HepG2 (cell line): ENCODE data around the gene FAM83G. TPM values are rescaled to one million over a fixed set of nuclear protein-coding genes. Genes with fewer than 3 reads are reported as not detected.

Experiments used
- BCL3 ChIP-seq: sonication (generic); formaldehyde crosslinking; IDR thresholded peaks from 2 replicates; pipeline ENCODE4 v1.5.1; 2020; ENCODE audit warnings: mild to moderate bottlenecking, missing genetic modification reagents, moderate library complexity
- CEBPG ChIP-seq: IDR thresholded peaks from 2 replicates; pipeline ENCODE4 v1.6.1; 2016
- ELF3 ChIP-seq: IDR thresholded peaks from 2 replicates; pipeline ENCODE4 v1.6.1; 2016; ENCODE audit warnings: missing genetic modification reagents, missing compliant biosample characterization
- GLI4 ChIP-seq: sonication (generic); formaldehyde crosslinking; IDR thresholded peaks from 2 replicates; pipeline ENCODE4 v1.5.1; 2020; ENCODE audit warnings: missing genetic modification reagents, mild to moderate bottlenecking, moderate library complexity, borderline replicate concordance
- KDM5A ChIP-seq: fragments of 200-600 bp; sonication (generic); IDR thresholded peaks from 2 replicates; pipeline ENCODE4 v1.7.0; 2018; ENCODE audit warnings: antibody characterized with exemption, mild to moderate bottlenecking, low read length, borderline replicate concordance
- KLF11 ChIP-seq: IDR thresholded peaks from 2 replicates; pipeline ENCODE4 v1.6.1; 2016; ENCODE audit warnings: missing compliant biosample characterization
- MATR3 ChIP-seq: sonication (generic); formaldehyde crosslinking; IDR thresholded peaks from 2 replicates; pipeline ENCODE4 v1.4.0; 2020; ENCODE audit warnings: missing genetic modification reagents
- MTA1 ChIP-seq: sonication (generic); formaldehyde crosslinking; IDR thresholded peaks from 2 replicates; pipeline ENCODE4 v1.4.0; 2020; ENCODE audit warnings: missing genetic modification reagents, mild to moderate bottlenecking, borderline replicate concordance
- RFX1 ChIP-seq: fragments of 450-650 bp; IDR thresholded peaks from 2 replicates; pipeline ENCODE4 v1.6.1; 2017
- SIX4 ChIP-seq: sonication (generic); formaldehyde crosslinking; IDR thresholded peaks from 2 replicates; pipeline ENCODE4 v1.4.0; 2020; ENCODE audit warnings: missing genetic modification reagents
- TBX2 ChIP-seq: sonication (generic); formaldehyde crosslinking; IDR thresholded peaks from 2 replicates; pipeline ENCODE4 v1.5.0; 2020; ENCODE audit warnings: missing genetic modification reagents, mild to moderate bottlenecking, borderline replicate concordance
- TBX3 ChIP-seq: fragments of 450-650 bp; IDR thresholded peaks from 2 replicates; pipeline ENCODE4 v1.6.1; 2017; ENCODE audit warnings: antibody characterized with exemption, mild to moderate bottlenecking, inconsistent platforms, borderline replicate concordance
- TEAD2 ChIP-seq: sonication (generic); formaldehyde crosslinking; IDR thresholded peaks from 2 replicates; pipeline ENCODE4 v1.9.0; 2021; ENCODE audit warnings: missing genetic modification reagents
- THAP7 ChIP-seq: sonication (generic); formaldehyde crosslinking; IDR thresholded peaks from 2 replicates; pipeline ENCODE4 v1.8.1; 2023; ENCODE audit warnings: mild to moderate bottlenecking, missing genetic modification reagents
- YEATS2 ChIP-seq: sonication (generic); formaldehyde crosslinking; IDR thresholded peaks from 2 replicates; pipeline ENCODE4 v1.4.0; 2020; ENCODE audit warnings: missing genetic modification reagents, borderline replicate concordance
- ZFP91 ChIP-seq: sonication (generic); formaldehyde crosslinking; IDR thresholded peaks from 2 replicates; pipeline ENCODE4 v1.9.0; 2022; ENCODE audit warnings: missing genetic modification reagents, mild to moderate bottlenecking, borderline replicate concordance
- ZNF33A ChIP-seq: sonication (generic); formaldehyde crosslinking; IDR thresholded peaks from 2 replicates; pipeline ENCODE4 v1.5.1; 2020; ENCODE audit warnings: missing genetic modification reagents, mild to moderate bottlenecking, moderate library complexity, borderline replicate concordance
- ZNF33B ChIP-seq: sonication (generic); formaldehyde crosslinking; IDR thresholded peaks from 2 replicates; pipeline ENCODE4 v1.5.1; 2020; ENCODE audit warnings: mild to moderate bottlenecking, missing genetic modification reagents
- ZNF501 ChIP-seq: sonication (generic); formaldehyde crosslinking; IDR thresholded peaks from 2 replicates; pipeline ENCODE4 v1.5.1; 2020; ENCODE audit warnings: mild to moderate bottlenecking, moderate library complexity, missing genetic modification reagents
- polyA plus RNA-seq, 8 experiments: library from polyadenylated mRNA; depleted of rRNA in 3 of 8; stranded (reverse) in 7 of 8; unstranded in 1 of 8; fragments of >200 nt; fragmentation: Illumina TruSeq in 4 of 8; extraction: Trizol in 4 of 8; gene quantifications; 2 replicates each; pipeline versions ENCODE4 v1.2.1 to v1.2.3, GENCODE V29; 2011 to 2016; ENCODE audit warnings: low read depth in 4 of 8, missing spikeins in 1 of 8, mixed read lengths in 1 of 8; ENCODE audit not compliant: insufficient read depth in 1 of 8
- total RNA-seq, 5 experiments: library from RNA; depleted of rRNA; stranded (reverse); fragments of >200 nt; fragmentation: Illumina TruSeq; extraction: Trizol; gene quantifications; 2 replicates each; pipeline ENCODE4 v1.2.3, GENCODE V29; 2016; ENCODE audit warnings: low read depth in 1 of 5
- TF ChIP-seq, protein P1 (sequence below): sonication (generic); formaldehyde crosslinking; IDR thresholded peaks from 2 replicates; pipeline ENCODE4 v1.5.1; 2020; ENCODE audit warnings: missing genetic modification reagents, mild to moderate bottlenecking, borderline replicate concordance
- TF ChIP-seq, protein P2 (sequence below): sonication (generic); formaldehyde crosslinking; IDR thresholded peaks from 2 replicates; pipeline ENCODE4 v1.5.0; 2020; ENCODE audit warnings: mild to moderate bottlenecking, missing genetic modification reagents

Gene FAM83G
- total and polyA plus RNA-seq, 2 of the 13 experiments (the other 11 are each of a cell fraction or from before 2014, with no cell fraction given): 13.7 to 18.6 TPM

- peak; percentile 54; the same call in 1 of the 2 replicates for TF ChIP-seq TBX3
- no peak for TF ChIP-seq KLF11 (CRISPR knock-in tag)
- no peak for TF ChIP-seq THAP7 (CRISPR knock-in tag)
- no peak for TF ChIP-seq RFX1
- no peak for TF ChIP-seq GLI4 (CRISPR knock-in tag)
- no peak for TF ChIP-seq MATR3 (CRISPR knock-in tag)
- 0 out of 2 replicates have a peak, but pooled peaks have one; percentile 36 for TF ChIP-seq ZFP91 (CRISPR knock-in tag)
- no peak for TF ChIP-seq ZNF33B (CRISPR knock-in tag)
- no peak for TF ChIP-seq SIX4
- TF ChIP-seq KDM5A: no peak
- no peak for TF ChIP-seq ZNF33A
- TF ChIP-seq, protein P1, sequence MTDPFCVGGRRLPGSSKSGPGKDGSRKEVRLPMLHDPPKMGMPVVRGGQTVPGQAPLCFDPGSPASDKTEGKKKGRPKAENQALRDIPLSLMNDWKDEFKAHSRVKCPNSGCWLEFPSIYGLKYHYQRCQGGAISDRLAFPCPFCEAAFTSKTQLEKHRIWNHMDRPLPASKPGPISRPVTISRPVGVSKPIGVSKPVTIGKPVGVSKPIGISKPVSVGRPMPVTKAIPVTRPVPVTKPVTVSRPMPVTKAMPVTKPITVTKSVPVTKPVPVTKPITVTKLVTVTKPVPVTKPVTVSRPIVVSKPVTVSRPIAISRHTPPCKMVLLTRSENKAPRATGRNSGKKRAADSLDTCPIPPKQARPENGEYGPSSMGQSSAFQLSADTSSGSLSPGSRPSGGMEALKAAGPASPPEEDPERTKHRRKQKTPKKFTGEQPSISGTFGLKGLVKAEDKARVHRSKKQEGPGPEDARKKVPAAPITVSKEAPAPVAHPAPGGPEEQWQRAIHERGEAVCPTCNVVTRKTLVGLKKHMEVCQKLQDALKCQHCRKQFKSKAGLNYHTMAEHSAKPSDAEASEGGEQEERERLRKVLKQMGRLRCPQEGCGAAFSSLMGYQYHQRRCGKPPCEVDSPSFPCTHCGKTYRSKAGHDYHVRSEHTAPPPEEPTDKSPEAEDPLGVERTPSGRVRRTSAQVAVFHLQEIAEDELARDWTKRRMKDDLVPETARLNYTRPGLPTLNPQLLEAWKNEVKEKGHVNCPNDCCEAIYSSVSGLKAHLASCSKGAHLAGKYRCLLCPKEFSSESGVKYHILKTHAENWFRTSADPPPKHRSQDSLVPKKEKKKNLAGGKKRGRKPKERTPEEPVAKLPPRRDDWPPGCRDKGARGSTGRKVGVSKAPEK (CRISPR knock-in tag): no peak
- TF ChIP-seq, protein P2, sequence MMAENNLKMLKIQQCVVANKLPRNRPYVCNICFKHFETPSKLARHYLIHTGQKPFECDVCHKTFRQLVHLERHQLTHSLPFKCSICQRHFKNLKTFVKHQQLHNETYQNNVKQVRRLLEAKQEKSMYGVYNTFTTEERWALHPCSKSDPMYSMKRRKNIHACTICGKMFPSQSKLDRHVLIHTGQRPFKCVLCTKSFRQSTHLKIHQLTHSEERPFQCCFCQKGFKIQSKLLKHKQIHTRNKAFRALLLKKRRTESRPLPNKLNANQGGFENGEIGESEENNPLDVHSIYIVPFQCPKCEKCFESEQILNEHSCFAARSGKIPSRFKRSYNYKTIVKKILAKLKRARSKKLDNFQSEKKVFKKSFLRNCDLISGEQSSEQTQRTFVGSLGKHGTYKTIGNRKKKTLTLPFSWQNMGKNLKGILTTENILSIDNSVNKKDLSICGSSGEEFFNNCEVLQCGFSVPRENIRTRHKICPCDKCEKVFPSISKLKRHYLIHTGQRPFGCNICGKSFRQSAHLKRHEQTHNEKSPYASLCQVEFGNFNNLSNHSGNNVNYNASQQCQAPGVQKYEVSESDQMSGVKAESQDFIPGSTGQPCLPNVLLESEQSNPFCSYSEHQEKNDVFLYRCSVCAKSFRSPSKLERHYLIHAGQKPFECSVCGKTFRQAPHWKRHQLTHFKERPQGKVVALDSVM (CRISPR knock-in tag): peak; percentile 84
- TF ChIP-seq BCL3 (CRISPR knock-in tag): no peak
- 0 out of 2 replicates have a peak, but pooled peaks have one; percentile 24 for TF ChIP-seq ZNF501
- no peak for TF ChIP-seq TEAD2 (CRISPR knock-in tag)
- TF ChIP-seq MTA1 (CRISPR knock-in tag): no peak
- TF ChIP-seq TBX2 (CRISPR knock-in tag): peak; percentile 83
- no peak for TF ChIP-seq YEATS2
- peak; percentile 35; the same call in 1 of the 2 replicates for TF ChIP-seq CEBPG (CRISPR knock-in tag)
- no peak for TF ChIP-seq ELF3 (CRISPR knock-in tag)
Observed at GRCh38 chr17:18950944-18951905, 53.3 kb downstream of the FAM83G start (continued).
